ENCODE results near the gene ACOXL. TPM values are rescaled to one million over a fixed set of nuclear protein-coding genes. Genes with fewer than 3 reads are reported as not detected.

ACOXL gene
- total and polyA plus RNA-seq, 9 of the 15 experiments (the other 6 are each of a cell fraction or from before 2014, with no cell fraction given), result 0.31 to 0.56 TPM; not detected in 7

- no peak for TF ChIP-seq CHD4 (IDR thresholded peaks at IDR 0.05; ENCODE audit: insufficient read depth, insufficient replicate concordance, low read depth, low read length, poor library complexity, severe bottlenecking)
- no peak for TF ChIP-seq DIDO1 (tag; IDR thresholded peaks at IDR 0.05; ENCODE audit: low read depth)
- TF ChIP-seq HNRNPL (IDR thresholded peaks at IDR 0.05; ENCODE audit: low read depth, low read length), result no peak
- TF ChIP-seq TFAP4 (CRISPR knock-in tag; IDR thresholded peaks at IDR 0.05; ENCODE audit: borderline replicate concordance), result no peak
- TF ChIP-seq BCOR (IDR thresholded peaks at IDR 0.05), result no peak
- peak; percentile 26 to 50 (median 45); a peak in 5 of 6 replicates for TF ChIP-seq CTCF (IDR thresholded peaks at IDR 0.05 in 2 of 3, conservative IDR thresholded peaks at IDR 0.05 in 1 of 3; ENCODE audit: insufficient read depth in 2 of 3, low read depth in 1 of 3, low read length in 3 of 3)
- TF ChIP-seq MTA3 (IDR thresholded peaks at IDR 0.05; ENCODE audit: borderline replicate concordance), result no peak
These were observed 144.0 kb downstream of the ACOXL start (continued) for GRCh38 chr2:110876167-110876999.

Measured in K562 (cell line).